ENCODE results near the gene ATP5F1C. TPM values are rescaled to one million over a fixed set of nuclear protein-coding genes. Genes with fewer than 3 reads are reported as not detected.

The ATP5F1C gene
- total and polyA plus RNA-seq, 8 donors, result 93.6 to 648 (median 412) TPM

Other genes with a start within 250 kb of the ATP5F1C start
- gene ITIH5, start 121.2 kb upstream of the ATP5F1C start, total RNA-seq, result 10 to 100 TPM; 10.4 to 28.6 (median 24.4) TPM
- gene ITIH5, start 121.2 kb upstream of the ATP5F1C start, polyA plus RNA-seq, result 1 to 10 TPM; 4.0 to 6.4 (median 4.1) TPM
- gene ITIH2, start 84.9 kb upstream of the ATP5F1C start, total RNA-seq, result 1 to 10 TPM in 1 of 5 donors, not detected in 4; 3.3 TPM
- gene ITIH2, start 84.9 kb upstream of the ATP5F1C start, polyA plus RNA-seq, result under 1 TPM in 1 of 3 donors, not detected in 2; 0.05 TPM
- gene KIN, start 184 bp upstream of the ATP5F1C start, total RNA-seq, result 10 to 100 TPM in 2 of 5 donors, 1 to 10 TPM in 3; 4.1 to 51.9 (median 8.1) TPM
- 10 to 100 TPM in 2 of 3 donors, 1 to 10 TPM in 1; 8.5 to 16.8 (median 12.5) TPM for gene KIN, start 184 bp upstream of the ATP5F1C start, polyA plus RNA-seq
- gene TAF3, start 30.3 kb downstream of the ATP5F1C start, total RNA-seq, result 10 to 100 TPM in 2 of 5 donors, 1 to 10 TPM in 3; 3.7 to 13.4 (median 6.5) TPM
- 10 to 100 TPM in 1 of 3 donors, 1 to 10 TPM in 2; 2.3 to 11.3 (median 4.4) TPM for gene TAF3, start 30.3 kb downstream of the ATP5F1C start, polyA plus RNA-seq